GM12891 (cell line): ENCODE measurements around the gene POLR2F.

Experiments
- PAX5 ChIP-seq: IDR thresholded peaks from 2 replicates; pipeline ENCODE4 v1.6.1; 2011; ENCODE audit warnings: low read length, moderate library complexity, mild to moderate bottlenecking; ENCODE audit not compliant: insufficient read depth, severe bottlenecking
- POLR2A ChIP-seq: IDR thresholded peaks from 2 replicates; pipeline ENCODE4 v1.6.1; 2011; ENCODE audit warnings: low read depth, low read length, control low read depth
- POLR2AphosphoS5 ChIP-seq: IDR thresholded peaks from 2 replicates; pipeline ENCODE4 v1.6.1; 2011; ENCODE audit warnings: low read depth, low read length, control low read depth
- SPI1 ChIP-seq: IDR thresholded peaks from 2 replicates; pipeline ENCODE4 v1.6.1; 2011; ENCODE audit warnings: low read depth, low read length, control low read depth
- TAF1 ChIP-seq: IDR thresholded peaks from 2 replicates; pipeline ENCODE4 v1.6.1; 2011; ENCODE audit warnings: low read depth, low read length, control low read depth

DNA sequence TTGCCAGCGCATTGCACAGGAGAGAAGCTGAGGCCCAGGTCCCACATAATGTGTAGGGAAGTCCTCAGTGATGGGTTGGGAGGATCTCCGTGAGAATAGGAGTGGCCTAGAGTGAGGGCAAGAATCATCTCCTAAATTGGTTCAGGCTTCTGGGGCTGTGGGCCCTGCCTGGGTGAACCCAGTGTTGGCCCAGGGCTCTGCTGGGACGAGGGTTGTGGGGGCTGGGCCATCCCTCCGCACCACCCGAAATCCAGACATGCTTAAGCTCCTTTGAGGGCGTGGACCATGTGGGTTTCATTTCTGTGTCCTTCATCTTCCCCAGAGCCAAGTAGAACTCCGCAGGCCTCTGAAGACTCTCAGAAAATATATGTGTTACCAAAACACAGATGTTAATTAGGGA, 43.7 kb upstream of the POLR2F start:
- no peak for TF ChIP-seq POLR2AphosphoS5
- no peak for TF ChIP-seq POLR2A
- no peak for TF ChIP-seq TAF1
- TF ChIP-seq PAX5, result no peak
- TF ChIP-seq SPI1, result no peak
